A549 (cell line): ENCODE data around the gene TBRG4.

ENCODE experiments used
- BHLHE40 ChIP-seq: IDR thresholded peaks from 2 replicates; pipeline ENCODE4 v1.6.1; 2012; ENCODE audit warnings: low read depth, low read length, inconsistent platforms
- CTCF ChIP-seq: fragments of >200 bp; sonication (Bioruptor Twin); formaldehyde crosslinking; IDR thresholded peaks from 3 replicates; pipeline ENCODE4 v1.5.1; 2016
- E2F6 ChIP-seq: IDR thresholded peaks from 2 replicates; pipeline ENCODE4 v1.6.1; 2012; ENCODE audit warnings: low read depth, borderline replicate concordance
- HOXA7 ChIP-seq: fragments of 250-450 bp; sonication (Bioruptor Pico); IDR thresholded peaks from 2 replicates; pipeline ENCODE4 v1.5.0; 2020; ENCODE audit warnings: mild to moderate bottlenecking, moderate library complexity
- MAX ChIP-seq: IDR thresholded peaks from 2 replicates; pipeline ENCODE4 v1.6.1; 2012
- POLR2A ChIP-seq: IDR thresholded peaks from 2 replicates; pipeline ENCODE4 v1.6.1; 2012; ENCODE audit warnings: mild to moderate bottlenecking, low read length
- ZSCAN20 ChIP-seq: fragments of 250-450 bp; sonication (Bioruptor Pico); IDR thresholded peaks from 2 replicates; pipeline ENCODE4 v1.8.0; 2022; ENCODE audit warnings: mild to moderate bottlenecking, moderate library complexity

- TF ChIP-seq CTCF: no peak
- TF ChIP-seq HOXA7 (CRISPR knock-in tag): no peak
- TF ChIP-seq MAX: no peak
- no peak for TF ChIP-seq E2F6
- TF ChIP-seq BHLHE40: no peak
- TF ChIP-seq ZSCAN20: no peak
- no peak for TF ChIP-seq POLR2A
Observed at GRCh38 chr7:45108863-45109262, 2.6 kb downstream of the TBRG4 start.
